ENCODE data around the gene CDC16.

- TF ChIP-seq TAF1 (IDR thresholded peaks at IDR 0.05; ENCODE audit: borderline replicate concordance, low read depth, low read length) (no peak), POLR2AphosphoS5 (IDR thresholded peaks at IDR 0.05; ENCODE audit: low read depth, low read length) (no peak), POLR2A (IDR thresholded peaks at IDR 0.05; ENCODE audit: low read depth, low read length) (no peak)
Measured at GRCh38 chr13:114309806-114310410, 75.2 kb downstream of the CDC16 start.

Measured in GM12892 (cell line).